GM10847 (cell line): Measurements from ENCODE around the gene USP6.

Experiments
- POLR2A ChIP-seq: IDR thresholded peaks from 2 replicates; pipeline ENCODE4 v1.6.1; 2011; ENCODE audit not compliant: insufficient read length; ENCODE audit errors: extremely low read depth

USP6 gene

GRCh38 chr17:5181509-5182305 is 65.9 kb downstream of the USP6 start:
- no peak for TF ChIP-seq POLR2A

- TF ChIP-seq POLR2A: no peak
These were observed 67.0 kb downstream of the USP6 start for GRCh38 chr17:5182597-5183409.

GRCh38 chr17:5183410-5183793 is 67.6 kb downstream of the USP6 start:
- TF ChIP-seq POLR2A: no peak

GRCh38 chr17:5184288-5184687 is 68.5 kb downstream of the USP6 start:
- TF ChIP-seq POLR2A: no peak

- peak; percentile 91 for TF ChIP-seq POLR2A
These were observed 75.9 kb downstream of the USP6 start, which contains the start of gene ZNF594 for GRCh38 chr17:5191541-5192417. ZNF594 (minus strand) TSS chr17:5191868; CDS start chr17:5184256, 7,612 bp downstream.

- TF ChIP-seq POLR2A: no peak
These were observed 78.5 kb downstream of the USP6 start for GRCh38 chr17:5194346-5194745.

GRCh38 chr17:5198472-5198871 is 82.6 kb downstream of the USP6 start:
- no peak for TF ChIP-seq POLR2A

GRCh38 chr17:5200360-5200759 is 84.5 kb downstream of the USP6 start:
- TF ChIP-seq POLR2A: no peak

GRCh38 chr17:5201011-5201410 is 85.2 kb downstream of the USP6 start:
- no peak for TF ChIP-seq POLR2A

- TF ChIP-seq POLR2A: no peak
These were observed 87.5 kb downstream of the USP6 start for GRCh38 chr17:5203178-5203907.

GRCh38 chr17:5203908-5204294 is 88.1 kb downstream of the USP6 start:
- no peak for TF ChIP-seq POLR2A

- TF ChIP-seq POLR2A: no peak
These were observed 93.6 kb downstream of the USP6 start for GRCh38 chr17:5209396-5209795.

GRCh38 chr17:5210091-5210490 is 94.3 kb downstream of the USP6 start:
- no peak for TF ChIP-seq POLR2A

GRCh38 chr17:5210614-5211252 is 94.9 kb downstream of the USP6 start:
- no peak for TF ChIP-seq POLR2A

GRCh38 chr17:5211458-5211857 is 95.6 kb downstream of the USP6 start:
- no peak for TF ChIP-seq POLR2A

GRCh38 chr17:5219536-5219935 is 103.7 kb downstream of the USP6 start:
- no peak for TF ChIP-seq POLR2A
